ENCODE results near the gene YIPF3.

DNA sequence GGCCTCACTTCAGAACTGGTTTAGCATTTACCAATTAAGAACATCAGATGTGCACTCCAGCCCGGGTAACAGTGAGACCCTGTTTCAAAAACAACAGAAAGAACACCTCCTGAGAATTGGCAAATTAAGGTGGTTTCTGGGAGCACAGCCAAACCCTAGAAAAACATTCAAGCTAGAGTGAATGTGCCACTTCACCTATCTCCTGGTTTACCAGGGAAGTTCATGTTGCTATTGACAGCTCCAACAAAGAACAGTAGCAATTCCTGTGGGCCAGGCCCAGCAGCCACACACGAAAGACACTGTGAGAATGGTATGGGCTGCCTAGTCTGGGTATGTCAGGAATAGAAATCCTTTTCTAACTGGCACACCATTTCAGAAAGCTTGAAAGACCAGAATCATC, 5.1 kb upstream of the YIPF3 start:
- TF ChIP-seq, protein P1, sequence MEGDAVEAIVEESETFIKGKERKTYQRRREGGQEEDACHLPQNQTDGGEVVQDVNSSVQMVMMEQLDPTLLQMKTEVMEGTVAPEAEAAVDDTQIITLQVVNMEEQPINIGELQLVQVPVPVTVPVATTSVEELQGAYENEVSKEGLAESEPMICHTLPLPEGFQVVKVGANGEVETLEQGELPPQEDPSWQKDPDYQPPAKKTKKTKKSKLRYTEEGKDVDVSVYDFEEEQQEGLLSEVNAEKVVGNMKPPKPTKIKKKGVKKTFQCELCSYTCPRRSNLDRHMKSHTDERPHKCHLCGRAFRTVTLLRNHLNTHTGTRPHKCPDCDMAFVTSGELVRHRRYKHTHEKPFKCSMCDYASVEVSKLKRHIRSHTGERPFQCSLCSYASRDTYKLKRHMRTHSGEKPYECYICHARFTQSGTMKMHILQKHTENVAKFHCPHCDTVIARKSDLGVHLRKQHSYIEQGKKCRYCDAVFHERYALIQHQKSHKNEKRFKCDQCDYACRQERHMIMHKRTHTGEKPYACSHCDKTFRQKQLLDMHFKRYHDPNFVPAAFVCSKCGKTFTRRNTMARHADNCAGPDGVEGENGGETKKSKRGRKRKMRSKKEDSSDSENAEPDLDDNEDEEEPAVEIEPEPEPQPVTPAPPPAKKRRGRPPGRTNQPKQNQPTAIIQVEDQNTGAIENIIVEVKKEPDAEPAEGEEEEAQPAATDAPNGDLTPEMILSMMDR (IDR thresholded peaks at IDR 0.05) = no peak
- no peak for TF ChIP-seq POLR2A (IDR thresholded peaks at IDR 0.05)
